Adrenal gland (tissue), 12 donors: Measurements from ENCODE around the gene SH2D6. TPM values are rescaled to one million over a fixed set of nuclear protein-coding genes. Genes with fewer than 3 reads are reported as not detected.
"Not testable (repeated sequence)": the region's sequence is repeated elsewhere in the genome, so short reads cannot be mapped to it uniquely, and the experiment has no call there.

Experiments
- DNase-seq, 7 donors: peaks; one replicate each; pipeline ENCODE4 v3.0.0-alpha.2; 2019 to 2020
- H3K27ac ChIP-seq, 5 donors: fragments of 200-600 bp; sonication (generic) in 4 of 5; 1 replicate in 3 of 5; 2 replicates in 2 of 5; pipeline versions ENCODE4 v1.5.1 to v1.8.0; 2016 to 2020; ENCODE audit warnings: mild to moderate bottlenecking in 1 of 5
- H3K27me3 ChIP-seq: fragments of 200-600 bp; 2 replicates; pipeline ENCODE4 v1.8.0; 2021
- H3K36me3 ChIP-seq, 2 donors: fragments of 200-600 bp; replicated peaks in 1 of 2; 1 replicate in 1 of 2; 2 replicates in 1 of 2; pipeline versions ENCODE4 v1.5.1 to v1.8.0; 2018 to 2022
- H3K4me1 ChIP-seq, 2 donors: fragments of 200-600 bp; replicated peaks in 1 of 2; 1 replicate in 1 of 2; 2 replicates in 1 of 2; pipeline versions ENCODE4 v1.5.1 to v1.8.0; 2018 to 2021
- H3K4me3 ChIP-seq, 4 donors: fragments of 200-600 bp; sonication (generic) in 3 of 4; one replicate each; pipeline ENCODE4 v1.5.1; 2016 to 2018
- H3K9me3 ChIP-seq, 3 donors: fragments of 200-600 bp; sonication (generic) in 1 of 3; replicated peaks in 1 of 3; 1 replicate in 2 of 3; 2 replicates in 1 of 3; pipeline versions ENCODE4 v1.5.1 to v1.8.0; 2016 to 2021
- CTCF ChIP-seq, 6 experiments: fragments of 450-650 bp in 4 of 6; fragments of 200-600 bp in 2 of 6; sonication (generic) in 1 of 6; IDR thresholded peaks; 1 replicate in 5 of 6; 2 replicates in 1 of 6; pipeline versions ENCODE4 v1.5.1 to v1.8.0; 2016 to 2021; ENCODE audit warnings: antibody characterized with exemption in 6 of 6, mild to moderate bottlenecking in 2 of 6, moderate library complexity in 1 of 6
- POLR2A ChIP-seq, 2 donors: fragments of 450-650 bp; IDR thresholded peaks; one replicate each; pipeline ENCODE4 v1.6.1; 2017; ENCODE audit warnings: antibody characterized with exemption in 2 of 2, mild to moderate bottlenecking in 2 of 2, moderate library complexity in 1 of 2
- WGBS, 4 donors: extraction: QIAGEN DNeasy Blood & Tissue Kit in 2 of 4; methylation state at CpG; one replicate each; pipeline versions ENCODE4 v1.1.5 to v1.1.7; 2013 to 2017; 5-methylcytosine and 5-hydroxymethylcytosine counted together
- intact Hi-C, 2 donors: fragments of 100-400 bp; cut with DNase I; formaldehyde crosslinking; loops; one replicate each; pipeline versions ENCODE4 v1.14.1 to v1.15.0; 2022 to 2023
- polyA plus RNA-seq, 3 donors: library from polyadenylated mRNA; stranded (reverse); fragments of 200-250 nt in 2 of 3; fragments of 350-450 nt in 1 of 3; fragmentation: Illumina TruSeq in 1 of 3; extraction: RNeasy Lipid Tissue Mini Kit (QIAGEN cat#74804) in 1 of 3; gene quantifications; one replicate each; pipeline ENCODE4 v1.2.3, GENCODE V29; 2013 to 2014
- small RNA-seq, 2 donors: library from RNA; depleted of rRNA; stranded (forward); fragments of <200 nt; gene quantifications; one replicate each; pipeline ENCODE3, GENCODE V24; 2016
- total RNA-seq, 9 donors: library from RNA; depleted of rRNA in 4 of 9; stranded (reverse); fragments of >200 nt in 4 of 9; fragments of 120-200 nt in 1 of 9; fragmentation: NEBNext Ultra II Directional in 1 of 9; extraction: Animal tissue kit (Norgen Biotek cat#: 25700) in 1 of 9; gene quantifications; one replicate each; pipeline versions ENCODE4 v1.1.0 to v1.2.4, GENCODE V29; 2013 to 2023
- donor health status: healthy with polysubstance abuse.
- donor health status: Bipolar disorder and iron deficiency.
- donor health status: DM: yes; HTN: yes; CAD: no.
- donor health status: DM: no; HTN: no; CAD: no.
- donor health status: DM: no; HTN: no; CAD: no.
- donor health status: DM: yes; HTN: yes; CAD: no.

Gene SH2D6
- total and polyA plus RNA-seq, 12 donors: 0.53 to 4.2 (median 0.74) TPM; not detected in 5

- H3K27ac ChIP-seq: no peak overlapping the region
- H3K36me3 ChIP-seq: no peaks in the 10 kb centered on the region
- no peaks in the 10 kb centered on the region for H3K27me3 ChIP-seq
- TF ChIP-seq CTCF (IDR thresholded peaks at IDR 0.05) (no peak), POLR2A (IDR thresholded peaks at IDR 0.05) (no peak)
- WGBS, 4 donors: 57 to 86% (median 73%) methylated on average over 1 of the region's 1 CpG
- DNase-seq: no peak
- intact Hi-C loops: no loop called here
- no peak overlapping the region for H3K4me3 ChIP-seq
- H3K9me3 ChIP-seq: no peaks in the 10 kb centered on the region
- H3K4me1 ChIP-seq: peaks cover under 1% of the 10 kb centered on the region in 2 donors
Observed at GRCh38 chr2:85476624-85477023, 58.1 kb downstream of the SH2D6 start.

- Histone ChIP-seq H3K36me3 (no peaks in the 10 kb centered on the region), H3K9me3 (no peaks in the 10 kb centered on the region), H3K27ac (no peak overlapping the region), H3K4me1 (no peaks in the 10 kb centered on the region), H3K27me3 (no peaks in the 10 kb centered on the region), H3K4me3 (no peak overlapping the region)
- no peak for TF ChIP-seq POLR2A (IDR thresholded peaks at IDR 0.05)
- no peak for TF ChIP-seq CTCF (IDR thresholded peaks at IDR 0.05)
- no peak for DNase-seq
- intact Hi-C loops: no loop called here
- WGBS, 4 donors: 85 to 98% (median 92%) methylated on average over 2 of the region's 2 CpGs
Observed at GRCh38 chr2:85477884-85478283, 59.4 kb downstream of the SH2D6 start.

GRCh38 chr2:85481818-85482777 is 63.6 kb downstream of the SH2D6 start:
- Histone ChIP-seq H3K27ac (no peak overlapping the region), H3K4me1 (no peaks in the 10 kb centered on the region), H3K4me3 (no peak overlapping the region), H3K27me3 (no peaks in the 10 kb centered on the region), H3K9me3 (no peaks in the 10 kb centered on the region), H3K36me3 (no peaks in the 10 kb centered on the region)
- WGBS, 4 donors: 82 to 89% (median 87%) methylated on average over 13 of the region's 13 CpGs
- peak in 1 of 7 donors; percentile 25 for DNase-seq
- intact Hi-C loops: no loop called here
- no peak for TF ChIP-seq POLR2A (IDR thresholded peaks at IDR 0.05)

GRCh38 chr2:85484615-85485014 is 66.1 kb downstream of the SH2D6 start:
- intact Hi-C loops, H3K4me1 ChIP-seq, H3K27me3 ChIP-seq, H3K27ac ChIP-seq, H3K4me3 ChIP-seq, DNase-seq, H3K9me3 ChIP-seq, H3K36me3 ChIP-seq: not testable (repeated sequence)
- WGBS, 4 donors: 86 to 95% (median 89%) methylated on average over 1 of the region's 2 CpGs; no CpG with 5 or more reads in 1 of the 4 donors

GRCh38 chr2:85485815-85486214 is 67.3 kb downstream of the SH2D6 start:
- Histone ChIP-seq H3K4me3 (no peak overlapping the region), H3K4me1 (no peaks in the 10 kb centered on the region), H3K36me3 (no peaks in the 10 kb centered on the region), H3K27me3 (no peaks in the 10 kb centered on the region), H3K9me3 (no peaks in the 10 kb centered on the region), H3K27ac (no peak overlapping the region)
- intact Hi-C loops: no loop called here
- no peak for TF ChIP-seq CTCF (IDR thresholded peaks at IDR 0.05)
- TF ChIP-seq POLR2A (IDR thresholded peaks at IDR 0.05): no peak
- WGBS, 4 donors: 88 to 91% (median 89%) methylated on average over 3 of the region's 3 CpGs
- DNase-seq: no peak

Small RNAs within 50 kb of the gene (small RNA-seq; reads per million reads assigned to genes)
- 0 reads per million in 2 donors for gene AC062037.2
- 0 reads per million in 2 donors for gene RF00019
- gene RN7SL251P: 0 reads per million in 2 donors

Other genes with a start within 250 kb of the SH2D6 start
- gene TGOLN2, start 90.7 kb upstream of the SH2D6 start, total RNA-seq: 100 to 1,000 TPM in 8 of 9 donors, 10 to 100 TPM in 1; 72.8 to 186 (median 143) TPM
- gene TGOLN2, start 90.7 kb upstream of the SH2D6 start, polyA plus RNA-seq: 10 to 100 TPM; 14.8 to 94.4 (median 25.0) TPM
- 100 to 1,000 TPM in 7 of 9 donors, 10 to 100 TPM in 2; 70.3 to 178 (median 131) TPM for gene RETSAT, start 64.2 kb upstream of the SH2D6 start, total RNA-seq
- gene RETSAT, start 64.2 kb upstream of the SH2D6 start, polyA plus RNA-seq: 100 to 1,000 TPM in 1 of 3 donors, 10 to 100 TPM in 2; 26.1 to 209 (median 60.7) TPM
- gene ELMOD3, start 63.9 kb upstream of the SH2D6 start, total RNA-seq: 10 to 100 TPM; 12.3 to 37.0 (median 25.5) TPM
- gene ELMOD3, start 63.9 kb upstream of the SH2D6 start, polyA plus RNA-seq: 10 to 100 TPM; 18.9 to 69.0 (median 63.1) TPM
- 100 to 1,000 TPM in 1 of 9 donors, 10 to 100 TPM in 8; 11.6 to 104 (median 39.6) TPM for gene CAPG, start 8.3 kb upstream of the SH2D6 start, total RNA-seq
- gene CAPG, start 8.3 kb upstream of the SH2D6 start, polyA plus RNA-seq: 100 to 1,000 TPM in 1 of 3 donors, 10 to 100 TPM in 2; 13.8 to 192 (median 71.2) TPM
- gene MAT2A, start 120.5 kb downstream of the SH2D6 start, total RNA-seq: 100 to 1,000 TPM in 7 of 9 donors, 10 to 100 TPM in 2; 87.3 to 429 (median 175) TPM
- gene MAT2A, start 120.5 kb downstream of the SH2D6 start, polyA plus RNA-seq: 100 to 1,000 TPM in 1 of 3 donors, 10 to 100 TPM in 2; 41.1 to 237 (median 75.9) TPM
- gene GGCX, start 142.8 kb downstream of the SH2D6 start, total RNA-seq: 10 to 100 TPM; 24.8 to 85.2 (median 48.4) TPM
- 10 to 100 TPM; 14.9 to 28.4 (median 19.2) TPM for gene GGCX, start 142.8 kb downstream of the SH2D6 start, polyA plus RNA-seq
- 10 to 100 TPM in 7 of 9 donors, 1 to 10 TPM in 2; 8.0 to 68.9 (median 42.3) TPM for gene VAMP8, start 158.9 kb downstream of the SH2D6 start, total RNA-seq
- 100 to 1,000 TPM in 1 of 3 donors, 10 to 100 TPM in 2; 47.2 to 108 (median 51.5) TPM for gene VAMP8, start 158.9 kb downstream of the SH2D6 start, polyA plus RNA-seq
- gene VAMP5, start 165.7 kb downstream of the SH2D6 start, total RNA-seq: 100 to 1,000 TPM in 2 of 9 donors, 10 to 100 TPM in 7; 30.2 to 122 (median 70.5) TPM
- 100 to 1,000 TPM in 2 of 3 donors, 10 to 100 TPM in 1; 37.7 to 130 (median 118) TPM for gene VAMP5, start 165.7 kb downstream of the SH2D6 start, polyA plus RNA-seq
- gene RNF181, start 177.0 kb downstream of the SH2D6 start, total RNA-seq: 100 to 1,000 TPM in 8 of 9 donors, 10 to 100 TPM in 1; 93.8 to 249 (median 175) TPM
- 100 to 1,000 TPM; 130 to 295 (median 214) TPM for gene RNF181, start 177.0 kb downstream of the SH2D6 start, polyA plus RNA-seq
- 10 to 100 TPM; 13.8 to 31.2 (median 21.3) TPM for gene TMEM150A, start 184.0 kb downstream of the SH2D6 start, total RNA-seq
- gene TMEM150A, start 184.0 kb downstream of the SH2D6 start, polyA plus RNA-seq: 10 to 100 TPM; 11.6 to 79.1 (median 61.4) TPM
- gene C2orf68, start 193.4 kb downstream of the SH2D6 start, total RNA-seq: 10 to 100 TPM; 11.7 to 40.4 (median 26.0) TPM
- gene C2orf68, start 193.4 kb downstream of the SH2D6 start, polyA plus RNA-seq: 10 to 100 TPM; 24.2 to 48.9 (median 29.0) TPM
- 100 to 1,000 TPM in 1 of 9 donors, 10 to 100 TPM in 8; 28.6 to 270 (median 35.7) TPM for gene USP39, start 197.5 kb downstream of the SH2D6 start, total RNA-seq
- 10 to 100 TPM; 26.2 to 43.9 (median 27.7) TPM for gene USP39, start 197.5 kb downstream of the SH2D6 start, polyA plus RNA-seq
- gene SFTPB, start 249.5 kb downstream of the SH2D6 start, total RNA-seq: 10 to 100 TPM in 2 of 9 donors, 1 to 10 TPM in 1, under 1 TPM in 2, not detected in 4; 0.09 to 21.3 (median 1.4) TPM
- 1 to 10 TPM in 1 of 3 donors, under 1 TPM in 1, not detected in 1; 0.04 to 5.5 TPM for gene SFTPB, start 249.5 kb downstream of the SH2D6 start, polyA plus RNA-seq